GM19193 (cell line): ENCODE results near the gene CDKL4.

Experiments
- POLR2A ChIP-seq: IDR thresholded peaks from 4 replicates; pipeline ENCODE4 v1.6.1; 2011; ENCODE audit not compliant: insufficient read depth, insufficient read length; ENCODE audit errors: extremely low read depth

CDKL4 gene

DNA sequence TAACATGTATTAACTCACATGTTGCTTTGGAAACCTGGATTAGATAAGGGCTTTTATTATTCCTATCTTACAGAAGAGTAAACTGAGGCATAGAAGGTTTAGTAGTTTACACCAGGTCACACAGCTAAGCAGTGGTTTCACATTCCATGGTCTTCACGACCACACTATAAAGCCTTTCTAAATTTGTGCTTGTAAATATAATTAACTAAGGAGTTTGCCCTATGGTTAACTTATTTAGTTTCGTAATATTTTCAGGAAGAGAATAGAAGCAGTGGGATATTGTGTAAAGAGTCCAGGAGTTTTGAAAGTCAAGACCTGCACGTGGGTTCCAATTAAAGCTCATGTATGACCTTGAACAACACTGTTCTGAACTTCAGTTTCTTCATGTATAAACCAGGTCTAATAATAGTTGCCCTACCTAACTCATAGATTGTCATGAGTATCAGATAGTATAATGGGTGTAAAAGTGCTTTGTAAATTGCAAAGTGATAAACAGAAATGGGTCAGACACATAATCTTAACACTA is 103.4 kb downstream of the CDKL4 start:
- TF ChIP-seq POLR2A = no peak

DNA sequence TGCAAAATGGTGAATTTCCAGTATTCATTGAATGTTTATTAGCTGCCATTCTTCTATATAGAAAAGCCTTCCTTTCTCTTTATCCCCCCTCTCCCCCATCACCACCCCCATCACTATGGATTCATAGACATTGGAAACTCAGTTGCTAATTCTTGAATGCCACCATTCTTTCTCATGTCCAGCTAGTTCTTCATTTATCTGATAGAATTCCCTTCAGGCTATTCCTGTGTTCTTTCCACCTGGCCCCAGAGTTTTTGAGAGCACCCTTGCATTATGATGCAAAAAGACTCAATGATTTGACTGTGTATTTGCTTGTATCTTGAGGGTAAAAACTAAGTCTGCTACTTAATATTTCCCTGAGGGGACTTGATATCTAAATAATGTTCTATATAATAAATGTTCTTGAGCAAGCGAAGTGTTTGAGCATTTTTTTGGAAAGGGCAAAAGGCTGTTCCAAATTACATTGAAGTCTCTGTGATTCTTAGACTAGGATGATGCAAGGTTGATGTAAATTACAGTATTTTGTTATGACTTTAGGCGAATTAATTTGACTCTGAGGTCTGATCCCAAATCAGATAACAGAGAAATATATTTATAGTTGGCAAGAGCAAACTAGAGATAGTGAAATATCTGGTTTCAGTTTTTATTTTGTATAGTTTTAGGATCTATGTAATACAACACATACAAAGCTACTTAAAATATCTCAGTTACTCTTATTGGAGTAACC is 104.1 kb downstream of the CDKL4 start:
- no peak for TF ChIP-seq POLR2A

DNA sequence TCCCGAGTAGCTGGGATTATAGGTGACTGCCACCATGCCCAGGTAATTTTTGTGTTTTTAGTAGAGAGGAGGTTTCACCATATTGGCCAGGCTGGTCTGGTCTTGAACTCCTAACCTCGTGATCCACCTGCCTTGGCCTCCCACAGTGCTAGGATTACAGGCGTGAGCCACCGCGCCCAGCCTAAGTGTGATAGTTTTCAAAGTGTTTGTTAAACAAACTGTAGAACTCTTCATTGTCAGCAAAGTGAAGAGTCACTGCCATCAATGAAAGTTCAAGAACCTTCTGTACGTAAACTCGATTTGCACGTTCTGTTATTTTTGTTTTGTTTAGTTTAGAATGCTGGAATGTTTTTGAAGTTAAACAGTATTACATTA is 104.9 kb downstream of the CDKL4 start:
- no peak for TF ChIP-seq POLR2A

DNA sequence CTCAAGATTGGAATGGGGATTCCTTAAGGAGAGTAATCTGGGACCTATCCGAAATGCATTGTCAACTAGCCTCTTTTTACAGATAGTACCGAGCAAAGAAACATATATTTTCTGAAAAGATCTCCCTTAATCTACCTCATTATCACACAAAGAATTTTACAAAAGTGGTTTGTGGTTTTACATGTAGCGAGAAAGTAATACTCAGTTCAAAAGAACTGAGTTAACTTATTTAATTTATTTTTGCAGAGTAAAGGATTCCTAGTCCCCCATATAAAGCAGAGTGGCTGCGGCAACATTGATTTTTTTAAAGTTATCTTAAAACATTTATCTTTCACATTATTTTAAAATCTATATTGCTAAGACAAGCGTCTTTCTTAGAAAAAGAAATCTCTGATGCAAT is 107.0 kb downstream of the CDKL4 start:
- TF ChIP-seq POLR2A = no peak

DNA sequence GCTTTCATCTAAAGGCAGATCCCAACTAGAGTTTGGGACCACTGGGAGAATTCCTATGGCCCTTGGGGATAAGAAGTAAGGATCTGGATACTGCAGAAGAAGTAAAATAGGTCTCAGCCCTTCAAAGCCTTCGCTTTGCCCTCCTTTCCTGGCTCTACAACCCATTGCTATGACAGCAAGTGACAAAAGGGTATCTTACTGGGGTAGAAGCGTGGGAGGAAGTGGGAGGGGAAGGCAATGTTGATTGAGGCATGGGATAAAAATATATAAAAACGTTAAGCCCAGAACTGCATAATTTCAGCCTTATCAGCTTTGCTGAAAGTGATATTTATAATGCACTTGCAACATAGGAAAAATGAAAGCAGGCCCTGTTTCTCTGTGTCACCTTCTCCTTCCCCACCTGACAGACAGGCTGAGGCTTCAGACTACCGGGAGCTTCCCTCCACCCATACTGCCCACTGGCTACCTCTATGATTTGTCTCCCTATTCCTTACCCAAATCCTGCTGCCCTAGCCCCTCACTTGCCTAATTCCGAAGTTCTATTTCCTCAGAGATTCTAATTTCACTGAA is 108.0 kb downstream of the CDKL4 start:
- TF ChIP-seq POLR2A = no peak

DNA sequence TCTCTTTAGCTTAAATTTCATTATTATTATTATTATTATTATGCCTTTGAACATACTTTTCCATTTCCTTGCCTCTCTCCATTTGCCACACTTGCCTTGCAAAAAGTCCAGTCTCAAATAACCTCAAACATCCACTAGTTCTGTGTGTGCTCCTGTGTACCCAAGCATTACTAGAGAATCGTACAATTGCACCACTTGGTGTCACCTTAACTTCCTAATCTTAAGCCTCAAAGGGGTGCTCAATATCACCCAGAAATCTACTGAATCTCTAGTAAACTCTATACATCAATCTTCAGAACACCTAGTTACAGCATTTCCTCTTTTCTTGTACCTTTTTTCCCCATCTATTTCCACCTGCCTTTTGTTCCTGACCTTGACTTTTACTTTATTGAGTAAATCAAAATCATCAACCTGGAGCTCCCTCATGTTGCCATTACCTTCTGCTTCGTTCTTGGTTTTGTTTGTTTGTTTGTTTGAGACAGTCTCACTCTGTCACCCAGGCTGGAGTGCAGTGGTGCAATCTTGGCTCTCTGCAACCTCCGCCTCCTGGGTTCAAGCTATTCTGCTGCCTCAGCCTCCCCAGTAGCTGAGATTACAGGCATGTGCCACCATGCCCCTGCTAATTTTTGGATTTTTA is 110.4 kb downstream of the CDKL4 start:
- no peak for TF ChIP-seq POLR2A

DNA sequence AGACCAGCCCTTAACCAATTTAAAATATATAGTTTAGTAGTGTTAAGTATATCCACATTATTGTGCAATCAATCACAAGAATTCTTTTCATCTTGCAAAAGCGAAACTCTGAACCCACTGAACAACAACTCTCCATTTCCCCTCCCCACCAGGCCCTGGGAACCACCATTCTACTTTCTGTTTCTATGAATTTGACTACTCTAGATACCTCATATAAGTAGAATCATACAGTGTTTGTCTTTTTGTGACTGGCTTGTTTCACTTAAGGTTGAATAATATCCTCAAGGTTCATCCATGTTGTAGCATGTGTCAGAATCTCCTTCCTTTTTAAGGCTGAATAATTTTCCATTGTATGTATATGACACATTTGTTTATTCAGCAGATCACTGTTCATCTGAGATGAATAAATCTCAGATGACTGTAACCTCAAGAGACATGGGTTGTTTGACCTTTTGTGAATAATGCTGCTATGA is 114.8 kb downstream of the CDKL4 start:
- TF ChIP-seq POLR2A = no peak

DNA sequence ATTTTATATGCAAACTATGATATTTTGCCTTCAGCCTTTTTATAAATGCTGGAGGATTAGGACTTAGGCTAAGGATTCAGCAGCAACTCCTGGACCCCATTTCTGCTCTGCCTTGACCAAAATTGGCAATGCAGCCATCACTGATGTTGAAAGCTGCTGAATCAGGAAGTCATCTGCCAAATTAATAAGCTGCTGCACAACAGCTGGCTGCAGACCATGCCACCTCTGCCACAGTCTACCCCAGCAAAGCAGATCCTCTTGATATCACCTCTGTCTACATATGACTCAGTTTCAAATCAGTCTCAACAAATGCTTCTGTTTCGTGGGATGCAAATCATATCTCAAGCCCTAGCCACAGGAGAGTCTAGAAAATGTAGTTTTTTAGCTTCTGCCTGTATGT is 115.8 kb downstream of the CDKL4 start:
- no peak for TF ChIP-seq POLR2A
